SK-N-MC (cell line): ENCODE results near the gene ASXL3.

Experiments used
- DNase-seq: peaks from one replicate; pipeline ENCODE4 v3.0.0-alpha.2; 2011; ENCODE audit warnings: low read depth, low spot score
- H3K27ac ChIP-seq: fragments of 200-600 bp; sonication (generic); 2 replicates; pipeline ENCODE4 v1.5.1; 2016; ENCODE audit warnings: mixed run types
- H3K36me3 ChIP-seq: fragments of 200-600 bp; sonication (generic); 2 replicates; pipeline ENCODE4 v1.6.1; 2017; ENCODE audit warnings: antibody characterized with exemption, low read length, mixed read lengths; ENCODE audit not compliant: insufficient read depth
- H3K4me3 ChIP-seq: fragments of 200-600 bp; sonication (generic); 2 replicates; pipeline ENCODE4 v1.5.1; 2016
- H3K9ac ChIP-seq: fragments of 200-600 bp; sonication (generic); 2 replicates; pipeline ENCODE4 v1.8.0; 2017; ENCODE audit warnings: mixed run types, mixed read lengths; ENCODE audit not compliant: insufficient read length
- H3K9me3 ChIP-seq: fragments of 200-600 bp; sonication (generic); 2 replicates; pipeline ENCODE4 v1.6.1; 2017; ENCODE audit warnings: low read depth, mild to moderate bottlenecking, antibody characterized with exemption, low read length, moderate library complexity, mixed read lengths
- EZH2 ChIP-seq: fragments of 200-600 bp; sonication (generic); IDR thresholded peaks from one replicate; pipeline ENCODE4 v1.6.1; 2017; ENCODE audit warnings: antibody characterized with exemption
- FOXP2 ChIP-seq: optimal IDR thresholded peaks from 2 replicates; pipeline ENCODE3; 2011; ENCODE audit warnings: mild to moderate bottlenecking, moderate library complexity; ENCODE audit not compliant: insufficient read depth; ENCODE audit errors: extremely low read length, control extremely low read depth
- POLR2AphosphoS5 ChIP-seq: IDR thresholded peaks from 2 replicates; pipeline ENCODE4 v1.6.1; 2012; ENCODE audit warnings: mild to moderate bottlenecking, low read depth, low read length, borderline replicate concordance

The ASXL3 gene

DNA sequence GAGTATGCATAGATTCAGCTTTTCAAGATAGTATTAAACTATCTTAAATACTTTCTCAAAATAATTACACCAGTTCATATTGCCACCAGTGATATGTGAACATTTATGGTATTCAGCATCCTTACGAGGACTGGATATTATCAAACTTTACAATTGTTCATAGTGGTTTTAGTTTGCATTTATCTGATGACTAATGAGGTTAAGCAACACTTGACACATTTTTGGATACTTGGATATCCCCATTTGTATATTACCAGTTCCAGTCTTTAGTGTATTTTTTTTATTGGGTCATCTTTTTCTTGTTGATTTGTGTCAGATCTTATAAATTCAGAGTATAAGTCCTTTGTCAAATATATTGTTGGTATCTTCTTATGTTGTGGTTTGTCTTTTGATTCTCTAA is 128.4 kb downstream of the ASXL3 start:
- H3K9me3 ChIP-seq, result no peaks in the 10 kb centered on the region
- TF ChIP-seq EZH2 (no peak), POLR2AphosphoS5 (no peak), FOXP2 (no peak)
- H3K36me3 ChIP-seq, result no peaks in the 10 kb centered on the region
- no peak for DNase-seq
- H3K4me3 ChIP-seq, result no peak overlapping the region
- H3K9ac ChIP-seq, result no peak overlapping the region
- no peak overlapping the region for H3K27ac ChIP-seq

DNA sequence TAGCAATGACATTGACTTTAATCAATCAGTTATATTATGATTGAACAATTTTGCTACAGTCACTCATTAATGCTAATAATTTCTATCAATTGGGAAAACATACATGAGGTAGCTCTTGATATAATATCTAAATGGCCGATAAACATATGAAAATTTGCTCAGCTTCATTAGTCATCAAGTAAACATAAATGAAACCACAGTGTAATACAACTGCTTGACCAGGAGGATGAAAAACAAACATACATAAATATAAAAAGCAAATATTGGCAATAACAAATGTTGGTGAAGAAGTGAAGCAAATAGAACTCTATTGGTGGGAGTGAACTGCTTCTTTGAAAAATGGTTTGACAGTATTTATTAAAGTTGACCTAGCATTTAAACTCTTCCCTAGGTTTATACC is 130.9 kb downstream of the ASXL3 start:
- no peak overlapping the region for H3K9ac ChIP-seq
- TF ChIP-seq EZH2 (no peak), FOXP2 (no peak), POLR2AphosphoS5 (no peak)
- no peak overlapping the region for H3K4me3 ChIP-seq
- H3K27ac ChIP-seq, result no peak overlapping the region
- H3K9me3 ChIP-seq, result no peaks in the 10 kb centered on the region
- H3K36me3 ChIP-seq, result no peaks in the 10 kb centered on the region
- DNase-seq, result no peak

DNA sequence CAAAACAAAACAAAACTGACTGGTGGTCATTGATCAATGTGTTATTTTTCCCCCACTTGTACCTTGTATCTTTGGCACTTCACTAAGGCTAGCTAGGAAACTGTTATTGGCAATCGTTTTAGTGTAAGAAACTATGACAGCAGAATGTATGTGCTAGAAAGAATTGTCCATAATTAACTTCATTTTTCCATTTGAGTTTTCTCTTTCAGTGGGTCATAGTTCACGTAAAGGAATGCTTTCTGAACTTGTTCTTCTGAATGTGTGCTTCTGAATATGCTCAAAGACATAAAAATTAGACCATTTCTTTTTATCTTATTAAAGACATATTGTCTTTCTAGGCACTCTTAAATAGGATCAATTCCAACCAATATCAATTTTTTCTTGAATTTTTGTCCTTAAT is 132.2 kb downstream of the ASXL3 start:
- Histone ChIP-seq H3K4me3 (no peak overlapping the region), H3K36me3 (no peaks in the 10 kb centered on the region), H3K9ac (no peak overlapping the region), H3K9me3 (no peaks in the 10 kb centered on the region), H3K27ac (no peak overlapping the region)
- no peak for DNase-seq
- TF ChIP-seq POLR2AphosphoS5, result no peak
- no peak for TF ChIP-seq FOXP2
- TF ChIP-seq EZH2, result no peak

DNA sequence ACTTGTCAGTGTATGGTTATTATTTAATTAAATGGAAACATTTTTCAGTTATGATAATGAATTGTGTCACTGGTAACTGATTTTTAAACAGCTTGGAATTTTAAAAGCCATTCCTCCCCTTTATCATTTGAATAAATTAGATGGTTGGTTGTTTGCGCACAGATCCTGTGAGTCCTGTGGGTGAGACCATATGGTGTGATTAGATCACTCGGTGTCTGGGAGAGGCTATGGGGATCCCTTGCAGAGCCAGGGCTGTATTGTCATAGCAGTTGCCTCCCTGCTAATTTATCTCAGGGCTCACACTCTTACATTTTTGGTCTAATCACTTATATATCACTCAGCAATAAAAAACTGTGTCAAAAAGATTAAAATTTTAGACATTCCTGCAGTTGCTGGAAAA is 133.5 kb downstream of the ASXL3 start:
- no peak overlapping the region for H3K4me3 ChIP-seq
- TF ChIP-seq POLR2AphosphoS5 (no peak), FOXP2 (no peak), EZH2 (no peak)
- H3K36me3 ChIP-seq, result no peaks in the 10 kb centered on the region
- DNase-seq, result no peak
- no peaks in the 10 kb centered on the region for H3K9me3 ChIP-seq
- no peak overlapping the region for H3K27ac ChIP-seq
- no peak overlapping the region for H3K9ac ChIP-seq

DNA sequence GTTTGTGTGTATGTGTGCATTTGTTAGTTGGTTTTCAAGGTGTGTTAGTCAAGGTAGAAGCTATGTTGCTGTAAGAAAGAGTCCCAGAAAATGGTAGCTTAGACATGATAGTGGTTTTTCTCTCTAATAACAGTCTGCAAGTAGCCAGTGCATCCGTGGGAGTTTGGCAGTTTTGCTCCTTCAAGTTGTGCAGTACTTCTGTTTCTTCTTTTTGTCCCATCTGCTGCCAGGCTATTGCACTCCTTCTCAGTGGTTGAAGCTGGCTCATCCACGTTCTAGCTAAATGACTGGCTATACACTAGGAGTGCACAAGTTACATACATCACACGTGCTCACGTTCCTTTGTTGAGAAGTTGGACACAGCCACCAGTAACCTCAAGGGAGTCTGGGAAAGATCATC is 134.7 kb downstream of the ASXL3 start:
- H3K9ac ChIP-seq, result no peak overlapping the region
- TF ChIP-seq FOXP2 (no peak), POLR2AphosphoS5 (no peak), EZH2 (no peak)
- no peak for DNase-seq
- no peaks in the 10 kb centered on the region for H3K9me3 ChIP-seq
- no peaks in the 10 kb centered on the region for H3K36me3 ChIP-seq
- H3K27ac ChIP-seq, result no peak overlapping the region
- no peak overlapping the region for H3K4me3 ChIP-seq

DNA sequence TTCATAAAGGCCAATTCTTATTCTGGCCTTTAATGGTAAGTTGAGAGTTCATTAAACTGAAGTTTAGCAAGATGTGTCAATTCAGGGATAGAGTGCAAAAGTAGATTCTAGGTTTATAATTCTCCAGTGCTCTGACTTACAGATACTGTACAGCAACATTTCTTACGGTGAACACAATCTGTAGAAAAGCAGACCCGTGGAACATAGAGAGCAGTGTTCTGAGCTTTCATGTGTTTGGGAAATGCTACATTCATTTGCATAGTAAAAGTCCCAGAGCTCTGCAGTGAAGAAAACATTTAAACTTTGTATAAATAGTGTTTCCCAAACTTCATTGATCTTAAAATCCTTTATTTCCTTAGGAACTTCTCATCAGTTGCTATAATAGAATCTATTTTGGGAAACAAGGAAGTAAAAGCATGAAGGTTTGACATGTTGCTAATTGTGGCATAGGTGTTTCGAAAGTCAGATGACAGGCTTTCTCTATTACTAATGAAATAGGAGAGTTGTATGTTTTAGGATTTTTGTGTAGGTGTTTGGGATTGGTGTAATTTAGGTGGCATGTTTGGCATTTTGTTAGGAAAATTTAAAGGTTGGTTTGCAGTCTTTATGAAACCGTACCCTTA is 138.2 kb downstream of the ASXL3 start:
- no peak overlapping the region for H3K9ac ChIP-seq
- no peak for DNase-seq
- no peak overlapping the region for H3K4me3 ChIP-seq
- H3K27ac ChIP-seq, result no peak overlapping the region
- no peaks in the 10 kb centered on the region for H3K9me3 ChIP-seq
- H3K36me3 ChIP-seq, result no peaks in the 10 kb centered on the region
- TF ChIP-seq EZH2, result no peak
- TF ChIP-seq FOXP2, result no peak
- no peak for TF ChIP-seq POLR2AphosphoS5

DNA sequence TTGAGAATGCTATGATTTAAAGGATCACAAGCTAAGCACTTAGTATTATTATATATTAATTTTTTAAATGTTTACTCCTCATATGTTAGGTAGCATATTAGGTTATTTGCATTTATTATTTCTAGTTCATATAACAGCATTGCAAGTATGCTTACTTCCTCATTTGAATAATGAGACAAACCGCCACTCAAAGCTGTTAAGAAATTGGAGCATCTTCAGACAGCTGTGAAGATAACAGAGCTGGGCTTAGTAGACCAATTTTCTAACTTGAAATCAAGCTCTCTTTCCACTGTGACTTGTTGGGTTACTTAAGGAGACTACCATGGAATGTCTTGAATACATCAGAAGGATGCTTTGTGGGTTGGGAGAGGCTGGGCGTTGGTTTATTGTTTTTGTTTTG is 139.3 kb downstream of the ASXL3 start:
- Histone ChIP-seq H3K4me3 (no peak overlapping the region), H3K9ac (no peak overlapping the region), H3K27ac (no peak overlapping the region), H3K9me3 (no peaks in the 10 kb centered on the region), H3K36me3 (no peaks in the 10 kb centered on the region)
- DNase-seq, result no peak
- TF ChIP-seq EZH2 (no peak), POLR2AphosphoS5 (no peak), FOXP2 (no peak)

DNA sequence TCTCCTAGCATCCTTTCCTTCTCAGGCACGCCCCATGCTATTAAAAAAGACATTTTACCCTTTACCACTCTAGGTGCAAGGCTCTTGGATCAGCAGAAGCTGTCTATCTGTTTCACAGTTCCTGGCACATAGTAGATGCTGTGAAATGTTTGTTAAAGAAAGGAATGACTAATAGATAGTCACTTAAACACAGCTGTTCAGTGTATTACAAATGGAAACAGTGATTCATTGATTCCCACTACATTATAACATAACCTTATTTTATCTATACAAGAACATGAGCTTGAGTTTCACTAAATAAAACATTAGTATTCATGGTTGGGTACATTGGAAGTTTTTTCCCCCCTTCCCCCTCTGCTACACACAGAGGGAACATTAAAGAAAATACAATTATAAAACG is 142.1 kb downstream of the ASXL3 start:
- DNase-seq, result no peak
- Histone ChIP-seq H3K9me3 (no peaks in the 10 kb centered on the region; the same call in 1 of the 2 replicates), H3K27ac (no peak overlapping the region), H3K4me3 (no peak overlapping the region), H3K36me3 (no peaks in the 10 kb centered on the region), H3K9ac (no peak overlapping the region)
- no peak for TF ChIP-seq FOXP2
- no peak for TF ChIP-seq POLR2AphosphoS5
- no peak for TF ChIP-seq EZH2

DNA sequence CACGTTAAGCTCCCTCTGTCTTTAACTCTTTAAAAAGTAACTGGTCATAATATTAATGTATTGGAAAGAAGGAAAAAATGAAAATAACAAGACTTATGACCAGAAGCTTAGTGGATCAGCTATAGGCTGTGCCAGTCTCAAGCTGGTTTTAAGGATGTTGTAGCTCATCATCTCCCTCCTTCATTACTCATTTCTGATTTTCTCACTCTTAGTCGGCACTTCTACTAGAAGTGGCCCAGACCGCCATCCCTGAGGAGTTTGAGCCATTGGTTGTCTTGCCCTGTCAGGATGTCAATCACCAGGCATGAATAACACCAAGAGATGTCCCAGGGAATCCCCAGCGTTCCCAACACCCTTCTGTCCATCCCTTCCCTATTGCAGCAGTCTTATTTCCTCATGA is 151.5 kb downstream of the ASXL3 start:
- H3K4me3 ChIP-seq, result no peak overlapping the region
- H3K9ac ChIP-seq, result no peak overlapping the region
- no peak for TF ChIP-seq POLR2AphosphoS5
- no peak for TF ChIP-seq FOXP2
- TF ChIP-seq EZH2, result no peak
- H3K9me3 ChIP-seq, result no peaks in the 10 kb centered on the region
- no peak overlapping the region for H3K27ac ChIP-seq
- no peak for DNase-seq
- no peaks in the 10 kb centered on the region for H3K36me3 ChIP-seq
